KOPT-K1 (cell line): Measurements from ENCODE around the gene ESYT3.
"Not testable (repeated sequence)": the region's sequence is repeated elsewhere in the genome, so short reads cannot be mapped to it uniquely, and the experiment has no call there.

Experiments
- H3K27ac ChIP-seq: fragments of 200-600 bp; sonication (generic); 2 replicates; pipeline ENCODE4 v1.5.1; 2016; ENCODE audit warnings: antibody characterized with exemption, mild to moderate bottlenecking, low read depth, low read length; ENCODE audit not compliant: poor library complexity, severe bottlenecking
- H3K36me3 ChIP-seq: fragments of 200-600 bp; sonication (generic); 2 replicates; pipeline ENCODE4 v1.5.1; 2017; ENCODE audit warnings: antibody characterized with exemption, mild to moderate bottlenecking, low read length, moderate library complexity; ENCODE audit not compliant: insufficient read depth
- H3K9me3 ChIP-seq: fragments of 200-600 bp; sonication (generic); 2 replicates; pipeline ENCODE4 v1.5.1; 2017; ENCODE audit warnings: antibody characterized with exemption, low read length, mild to moderate bottlenecking; ENCODE audit not compliant: insufficient read depth, poor library complexity, severe bottlenecking

Gene ESYT3

GRCh38 chr3:138401834-138402233, 32.6 kb upstream of the ESYT3 start:
- H3K36me3 ChIP-seq, result no peaks in the 10 kb centered on the region

DNA sequence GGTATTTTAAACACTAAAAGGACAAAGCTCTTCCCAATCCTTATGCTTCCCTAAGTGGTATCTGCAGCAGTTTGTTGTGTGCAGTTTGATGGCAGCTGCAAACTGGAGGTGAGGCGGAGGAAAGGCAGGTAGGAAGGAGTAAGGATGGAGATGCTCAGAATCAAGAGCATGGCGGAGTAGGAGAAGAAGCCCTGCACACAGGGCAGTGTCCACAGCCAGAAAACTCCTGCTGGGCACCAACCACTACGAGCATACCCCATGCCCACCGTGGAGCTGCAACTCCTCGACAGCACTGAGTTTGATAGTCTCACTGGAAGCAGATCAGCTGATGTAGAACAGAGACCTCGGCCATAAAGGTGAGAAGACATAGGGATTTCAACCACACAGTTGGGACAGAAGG, 30.3 kb upstream of the ESYT3 start:
- Histone ChIP-seq H3K36me3 (no peaks in the 10 kb centered on the region), H3K27ac (no peak overlapping the region), H3K9me3 (no peaks in the 10 kb centered on the region)

More at GRCh38 chr3:138401834-138402233, 32.6 kb upstream of the ESYT3 start:
- Histone ChIP-seq H3K9me3 (no peaks in the 10 kb centered on the region), H3K27ac (no peak overlapping the region)

DNA sequence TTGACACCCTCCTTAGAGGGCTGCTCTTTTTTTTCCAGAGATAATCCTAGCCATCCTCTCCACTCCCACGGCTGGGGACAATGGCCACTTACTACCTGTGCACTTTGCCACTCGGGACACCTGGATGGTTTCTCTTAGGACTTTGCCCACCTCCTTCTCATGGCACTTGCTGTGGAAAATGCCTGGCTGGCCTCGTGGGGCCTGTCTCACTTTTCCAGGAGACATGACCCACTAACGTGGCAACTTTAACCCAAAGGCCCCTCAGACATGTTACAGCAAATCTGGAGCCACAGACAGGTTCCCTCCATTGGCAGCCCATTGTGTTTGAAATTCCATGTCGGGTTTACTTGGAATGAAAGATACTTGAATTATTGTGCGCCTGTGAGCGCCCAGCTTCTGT, 29.4 kb upstream of the ESYT3 start:
- Histone ChIP-seq H3K9me3 (no peaks in the 10 kb centered on the region), H3K27ac (no peak overlapping the region), H3K36me3 (no peaks in the 10 kb centered on the region)

- no peaks in the 10 kb centered on the region for H3K36me3 ChIP-seq
- H3K9me3 ChIP-seq, result no peaks in the 10 kb centered on the region
- H3K27ac ChIP-seq, result no peak overlapping the region
These were observed 28.9 kb upstream of the ESYT3 start for GRCh38 chr3:138405486-138405885.

DNA sequence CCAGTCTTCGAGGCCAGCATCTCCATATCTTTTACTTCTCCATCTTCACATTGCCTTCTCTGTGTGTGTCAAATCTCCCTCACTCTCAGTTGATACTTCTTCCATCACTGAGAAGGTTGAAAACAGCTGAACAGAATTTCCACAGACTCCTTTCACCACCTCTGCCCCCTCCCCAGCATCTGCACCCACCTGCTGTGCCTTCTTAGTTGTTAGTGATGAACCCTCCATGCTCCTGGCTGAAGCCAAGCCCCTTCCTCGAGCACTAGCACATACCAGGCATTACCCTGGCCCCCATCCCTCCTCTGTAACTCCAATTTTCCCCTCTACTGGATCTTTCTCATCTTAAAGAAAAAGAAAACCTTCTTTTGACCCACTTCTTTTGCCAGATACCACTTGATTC, 27.8 kb upstream of the ESYT3 start:
- no peak overlapping the region for H3K27ac ChIP-seq
- no peaks in the 10 kb centered on the region for H3K36me3 ChIP-seq
- H3K9me3 ChIP-seq, result no peaks in the 10 kb centered on the region

DNA sequence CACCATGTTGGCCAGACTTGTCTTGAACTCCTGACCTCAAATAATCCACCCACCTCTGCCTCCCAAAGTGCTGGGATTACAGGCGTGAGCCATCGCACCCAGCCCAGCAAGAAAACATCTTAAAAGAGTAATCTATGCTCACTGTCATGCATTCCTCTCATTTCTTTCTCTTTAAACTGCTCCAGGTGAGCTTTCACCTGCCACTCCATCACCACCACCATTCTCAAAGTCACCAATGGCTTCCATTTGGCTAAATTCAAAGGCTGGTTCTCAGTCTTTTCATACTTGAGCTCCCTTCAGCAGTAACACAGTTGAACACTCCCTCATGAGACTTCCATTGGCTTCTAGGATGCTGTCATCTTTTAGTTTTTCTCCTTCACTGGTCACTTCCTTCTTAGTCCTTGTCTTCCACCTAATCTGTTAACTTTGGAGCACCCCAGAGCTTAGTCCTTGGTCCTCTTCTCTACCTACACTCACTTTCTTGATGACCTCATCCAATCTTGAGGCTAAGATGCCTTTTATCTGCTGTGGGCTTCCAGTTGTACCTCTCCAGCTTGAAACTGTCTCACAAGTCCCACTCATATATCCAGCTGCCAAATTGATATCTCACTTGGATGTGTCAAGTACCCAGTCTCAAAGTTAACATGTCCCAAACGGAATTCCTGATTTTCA, 27.0 kb upstream of the ESYT3 start:
- Histone ChIP-seq H3K36me3 (no peaks in the 10 kb centered on the region), H3K27ac (no peak overlapping the region), H3K9me3 (no peaks in the 10 kb centered on the region)

DNA sequence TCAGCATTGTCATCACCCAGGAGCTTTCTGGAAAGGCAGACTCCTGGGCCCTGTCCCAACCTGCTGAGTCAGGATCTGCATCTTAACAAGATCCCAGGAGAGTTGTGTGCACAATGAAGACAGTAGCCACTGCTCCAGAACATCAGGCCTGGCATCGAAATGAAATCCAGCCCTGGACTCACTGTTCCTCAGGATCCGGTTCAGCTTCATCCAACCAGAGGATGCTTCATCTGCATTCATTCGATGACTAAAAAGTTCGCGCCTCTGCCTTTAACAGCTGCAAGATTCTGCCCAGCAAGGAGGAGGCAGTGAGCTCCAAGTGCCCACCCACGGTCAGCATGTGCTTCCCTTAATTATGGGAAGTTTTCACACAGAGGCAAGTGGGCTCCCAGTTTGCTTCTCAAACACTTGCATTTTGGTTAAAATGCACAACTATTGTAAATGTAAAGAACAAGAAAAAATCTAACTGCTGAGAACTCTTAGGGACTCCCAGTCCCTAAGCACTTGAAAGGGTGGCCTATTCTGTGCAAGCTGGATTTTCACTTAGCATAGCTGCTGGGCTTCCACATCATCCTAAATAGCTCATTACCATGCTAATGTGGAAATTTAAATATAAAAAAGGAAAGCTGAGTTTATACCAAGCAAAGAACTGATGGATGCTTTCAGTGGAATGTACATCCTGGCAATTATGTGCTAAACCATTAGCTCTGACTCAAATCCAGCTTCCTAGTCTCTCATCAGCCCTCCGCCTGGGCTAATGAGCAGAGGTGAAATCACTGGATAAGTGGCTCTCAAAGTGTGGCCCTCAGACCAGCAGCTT, 25.5 kb upstream of the ESYT3 start:
- Histone ChIP-seq H3K27ac (no peak overlapping the region), H3K9me3 (no peaks in the 10 kb centered on the region), H3K36me3 (no peaks in the 10 kb centered on the region)

- no peaks in the 10 kb centered on the region for H3K36me3 ChIP-seq
- H3K9me3 ChIP-seq, result no peaks in the 10 kb centered on the region
- no peak overlapping the region for H3K27ac ChIP-seq
These were observed 21.4 kb upstream of the ESYT3 start for GRCh38 chr3:138412821-138413551.

- H3K27ac ChIP-seq, result not testable (repeated sequence)
These were observed 18.2 kb upstream of the ESYT3 start for GRCh38 chr3:138416236-138416635.

GRCh38 chr3:138417559-138417982, 16.8 kb upstream of the ESYT3 start:
- H3K36me3 ChIP-seq, result no peaks in the 10 kb centered on the region
- peaks cover 9% of the 10 kb centered on the region for H3K9me3 ChIP-seq
- H3K27ac ChIP-seq, result no peak overlapping the region

More at GRCh38 chr3:138416236-138416635, 18.2 kb upstream of the ESYT3 start:
- not testable (repeated sequence) for H3K36me3 ChIP-seq, H3K9me3 ChIP-seq

- Histone ChIP-seq H3K36me3 (no peaks in the 10 kb centered on the region), H3K9me3 (peaks cover 9% of the 10 kb centered on the region), H3K27ac (no peak overlapping the region)
These were observed 15.7 kb upstream of the ESYT3 start for GRCh38 chr3:138418601-138419206.

DNA sequence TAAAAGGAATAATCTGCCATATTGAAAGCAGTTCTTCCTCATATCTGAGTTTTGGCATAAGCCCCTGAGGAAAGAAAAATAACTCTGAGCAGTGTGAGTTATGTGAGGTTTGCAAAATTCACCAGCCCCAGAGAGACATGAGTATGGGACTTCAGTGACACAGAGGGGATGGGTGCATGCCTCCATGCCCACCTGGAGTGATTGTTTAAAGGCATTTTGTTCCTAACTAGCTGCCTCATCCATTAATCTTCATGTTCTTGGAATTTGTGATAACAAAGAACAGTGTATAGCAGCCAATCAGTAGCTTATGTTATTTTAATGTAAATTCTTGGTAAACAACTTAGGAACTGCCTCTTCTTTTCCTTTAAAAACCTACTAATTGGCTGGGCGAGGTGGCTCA, 11.1 kb upstream of the ESYT3 start:
- H3K9me3 ChIP-seq, result peaks cover 9% of the 10 kb centered on the region
- no peaks in the 10 kb centered on the region for H3K36me3 ChIP-seq
- H3K27ac ChIP-seq, result no peak overlapping the region

- Histone ChIP-seq H3K27ac (no peak overlapping the region), H3K36me3 (no peaks in the 10 kb centered on the region), H3K9me3 (peaks cover 9% of the 10 kb centered on the region)
These were observed 10.1 kb upstream of the ESYT3 start for GRCh38 chr3:138424323-138424722.

DNA sequence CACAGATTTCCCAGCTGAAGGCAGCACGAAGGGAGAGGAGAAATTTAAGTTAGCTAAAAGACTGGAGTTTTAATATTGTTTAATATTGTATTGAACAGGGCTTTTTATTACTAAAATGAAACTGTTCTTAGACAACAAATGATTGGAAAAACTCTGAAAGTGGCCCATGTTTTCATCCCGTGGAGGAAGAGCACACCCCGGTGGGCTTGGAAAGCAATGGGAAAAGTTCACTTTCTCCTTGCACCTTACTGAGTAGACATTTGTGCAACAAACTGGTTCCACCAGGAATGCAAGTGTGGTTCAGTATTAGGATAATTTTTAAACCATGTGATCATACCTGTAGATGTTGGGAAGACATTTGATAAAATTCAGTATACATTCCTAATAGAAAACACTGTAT, 8.2 kb upstream of the ESYT3 start:
- Histone ChIP-seq H3K9me3 (no peaks in the 10 kb centered on the region), H3K36me3 (no peaks in the 10 kb centered on the region), H3K27ac (no peak overlapping the region)

DNA sequence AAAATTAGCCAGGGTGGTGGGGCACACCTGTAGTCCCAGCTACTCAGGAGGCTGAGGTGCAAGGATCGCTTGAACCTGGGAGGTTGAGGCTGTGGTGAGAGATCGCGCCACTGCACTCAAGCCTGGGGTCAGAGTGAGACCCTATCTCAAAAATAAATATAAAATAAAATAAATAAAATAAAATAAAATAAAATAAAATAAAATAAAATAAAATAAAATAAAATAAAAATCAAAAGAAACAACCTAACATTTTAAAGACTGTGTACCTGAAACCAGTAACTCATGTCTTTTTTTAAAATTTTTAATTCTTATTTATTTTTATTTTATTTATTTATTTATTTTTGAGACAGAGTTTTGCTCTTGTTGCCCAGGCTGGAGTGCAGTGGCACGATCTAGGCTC, 7.7 kb upstream of the ESYT3 start:
- H3K36me3 ChIP-seq, result not testable (repeated sequence)

More for the DNA sequence above, 7.7 kb upstream of the ESYT3 start:
- H3K9me3 ChIP-seq, H3K27ac ChIP-seq: not testable (repeated sequence)
